ENCODE results near the gene CDK2.
A peak's percentile ranks its signal among the peaks of the same experiment; 100 is the strongest.

The CDK2 gene

DNA sequence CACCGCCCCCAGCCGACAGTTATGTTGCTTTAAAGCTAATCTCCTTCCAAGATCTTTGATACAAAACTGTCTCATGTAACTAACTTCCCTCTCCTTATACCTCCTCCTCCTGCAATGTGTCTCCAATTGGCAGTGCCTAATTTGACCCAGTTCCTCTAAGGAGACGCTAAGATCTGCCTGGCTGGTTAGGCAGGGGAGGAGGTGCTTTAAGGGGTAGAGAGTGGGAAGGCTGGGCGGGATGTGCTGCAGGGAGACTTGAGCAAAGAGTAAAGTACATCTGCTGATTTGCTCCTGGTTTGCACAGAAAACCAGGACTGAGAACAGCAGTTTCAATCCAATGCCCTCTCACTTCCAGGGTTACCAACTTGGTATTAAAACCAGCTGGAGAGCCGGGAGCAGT, 46.9 kb downstream of the CDK2 start:
- Histone ChIP-seq H3K9ac (ENCODE audit: low read length in 2 of 2) (no peak overlapping the region), H3K27ac (ENCODE audit: low read length) (no peak overlapping the region), H3K9me3 (ENCODE audit: control insufficient read depth in 2 of 2, low read length in 2 of 2) (no peaks in the 10 kb centered on the region), H3K4me1 (ENCODE audit: control insufficient read depth, insufficient read depth, low read length) (no peaks in the 10 kb centered on the region), H3K4me3 (ENCODE audit: low read length in 2 of 2) (no peak overlapping the region), H3K27me3 (ENCODE audit: control insufficient read depth in 1 of 2, insufficient read depth in 2 of 2, low read length in 2 of 2) (no peaks in the 10 kb centered on the region), H3K36me3 (ENCODE audit: control insufficient read depth in 2 of 2, insufficient read depth in 2 of 2, low read length in 2 of 2) (peaks cover 5 to 8% of the 10 kb centered on the region in 2 donors)

- Histone ChIP-seq H3K9ac (ENCODE audit: low read length in 2 of 2) (no peak overlapping the region), H3K4me1 (ENCODE audit: control insufficient read depth, insufficient read depth, low read length) (no peaks in the 10 kb centered on the region), H3K4me3 (ENCODE audit: low read length in 2 of 2) (no peak overlapping the region), H3K27me3 (ENCODE audit: control insufficient read depth in 1 of 2, insufficient read depth in 2 of 2, low read length in 2 of 2) (no peaks in the 10 kb centered on the region), H3K9me3 (ENCODE audit: control insufficient read depth in 2 of 2, low read length in 2 of 2) (no peaks in the 10 kb centered on the region), H3K36me3 (ENCODE audit: control insufficient read depth in 2 of 2, insufficient read depth in 2 of 2, low read length in 2 of 2) (peaks cover 5 to 8% of the 10 kb centered on the region in 2 donors), H3K27ac (ENCODE audit: low read length) (no peak overlapping the region)
Observed at GRCh38 chr12:56014205-56014604, 47.6 kb downstream of the CDK2 start.

- Histone ChIP-seq H3K4me3 (ENCODE audit: low read length in 2 of 2) (no peak overlapping the region), H3K27ac (ENCODE audit: low read length) (no peak overlapping the region), H3K9me3 (ENCODE audit: control insufficient read depth in 2 of 2, low read length in 2 of 2) (no peaks in the 10 kb centered on the region), H3K27me3 (ENCODE audit: control insufficient read depth in 1 of 2, insufficient read depth in 2 of 2, low read length in 2 of 2) (no peaks in the 10 kb centered on the region), H3K36me3 (ENCODE audit: control insufficient read depth in 2 of 2, insufficient read depth in 2 of 2, low read length in 2 of 2) (peaks cover 0 to 5% of the 10 kb centered on the region in 2 donors), H3K9ac (ENCODE audit: low read length in 2 of 2) (no peak overlapping the region), H3K4me1 (ENCODE audit: control insufficient read depth, insufficient read depth, low read length) (peaks cover 24% of the 10 kb centered on the region)
Observed at GRCh38 chr12:56017181-56017580, 50.6 kb downstream of the CDK2 start.

- peaks cover 26% of the 10 kb centered on the region for H3K4me1 ChIP-seq (ENCODE audit: control insufficient read depth, insufficient read depth, low read length)
- no peak overlapping the region for H3K4me3 ChIP-seq (ENCODE audit: low read length in 2 of 2)
- no peaks in the 10 kb centered on the region for H3K27me3 ChIP-seq (ENCODE audit: control insufficient read depth in 1 of 2, insufficient read depth in 2 of 2, low read length in 2 of 2)
- no peaks in the 10 kb centered on the region for H3K9me3 ChIP-seq (ENCODE audit: control insufficient read depth in 2 of 2, low read length in 2 of 2)
- H3K27ac ChIP-seq (ENCODE audit: low read length): no peak overlapping the region
- no peak overlapping the region for H3K9ac ChIP-seq (ENCODE audit: low read length in 2 of 2)
- peaks cover 0 to 5% of the 10 kb centered on the region in 2 donors for H3K36me3 ChIP-seq (ENCODE audit: control insufficient read depth in 2 of 2, insufficient read depth in 2 of 2, low read length in 2 of 2)
Observed at GRCh38 chr12:56018356-56018755, 51.7 kb downstream of the CDK2 start.

DNA sequence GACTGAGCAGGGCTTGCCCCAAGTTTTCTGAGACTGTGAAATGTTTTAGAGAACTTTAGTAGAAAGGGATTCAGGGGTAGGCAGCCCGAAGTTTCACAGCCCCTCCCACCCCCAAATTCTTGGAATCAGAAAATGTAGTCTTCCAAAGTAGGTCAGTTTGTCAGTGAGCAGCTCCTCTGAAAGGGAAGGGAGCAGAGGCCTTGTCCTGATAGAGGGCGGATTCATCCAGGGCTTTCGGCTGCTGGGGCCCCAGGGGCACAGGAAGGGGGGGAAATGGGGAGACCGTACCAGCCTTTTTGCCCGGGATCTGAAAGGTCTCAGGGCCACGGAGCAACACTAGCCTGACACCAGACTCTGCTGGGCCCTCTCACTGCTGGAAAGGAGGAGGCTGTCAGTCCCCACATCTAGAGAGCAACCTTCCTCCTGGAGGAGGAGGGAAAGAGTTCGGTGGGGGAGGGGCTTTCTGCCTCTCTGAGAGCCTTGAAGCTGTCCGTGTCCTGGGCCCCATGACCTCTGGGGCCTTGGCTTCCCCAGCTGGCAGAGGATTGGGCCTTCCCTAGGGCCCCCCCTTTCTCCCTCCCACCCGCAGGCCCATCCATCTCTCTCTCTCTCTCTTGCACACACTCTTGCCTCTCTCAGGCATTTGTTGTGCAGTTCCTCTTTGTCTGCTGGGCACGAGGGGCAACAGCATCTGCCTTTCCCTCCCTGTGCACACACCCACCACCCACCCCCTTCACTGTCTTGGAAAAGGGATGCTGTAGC, 54.0 kb downstream of the CDK2 start, which contains the start of gene IKZF4:
Gene IKZF4, plus strand, starts transcription at position 621 of the 762 bp plus-strand sequence. CDS start 451 bp downstream, outside the sequence.
- Histone ChIP-seq H3K9ac (ENCODE audit: low read length in 2 of 2) (peak within 1 kb of the TSS; percentile 71 to 72), H3K4me1 (ENCODE audit: control insufficient read depth, insufficient read depth, low read length) (peaks cover 26% of the 10 kb centered on the region), H3K9me3 (ENCODE audit: control insufficient read depth in 2 of 2, low read length in 2 of 2) (no peaks in the 10 kb centered on the region), H3K36me3 (ENCODE audit: control insufficient read depth in 2 of 2, insufficient read depth in 2 of 2, low read length in 2 of 2) (peaks cover 8 to 12% of the 10 kb centered on the region in 2 donors), H3K4me3 (ENCODE audit: low read length in 2 of 2) (peak within 1 kb of the TSS; percentile 73 to 82), H3K27ac (ENCODE audit: low read length) (peak within 1 kb of the TSS; percentile 85), H3K27me3 (ENCODE audit: control insufficient read depth in 1 of 2, insufficient read depth in 2 of 2, low read length in 2 of 2) (no peaks in the 10 kb centered on the region)

DNA sequence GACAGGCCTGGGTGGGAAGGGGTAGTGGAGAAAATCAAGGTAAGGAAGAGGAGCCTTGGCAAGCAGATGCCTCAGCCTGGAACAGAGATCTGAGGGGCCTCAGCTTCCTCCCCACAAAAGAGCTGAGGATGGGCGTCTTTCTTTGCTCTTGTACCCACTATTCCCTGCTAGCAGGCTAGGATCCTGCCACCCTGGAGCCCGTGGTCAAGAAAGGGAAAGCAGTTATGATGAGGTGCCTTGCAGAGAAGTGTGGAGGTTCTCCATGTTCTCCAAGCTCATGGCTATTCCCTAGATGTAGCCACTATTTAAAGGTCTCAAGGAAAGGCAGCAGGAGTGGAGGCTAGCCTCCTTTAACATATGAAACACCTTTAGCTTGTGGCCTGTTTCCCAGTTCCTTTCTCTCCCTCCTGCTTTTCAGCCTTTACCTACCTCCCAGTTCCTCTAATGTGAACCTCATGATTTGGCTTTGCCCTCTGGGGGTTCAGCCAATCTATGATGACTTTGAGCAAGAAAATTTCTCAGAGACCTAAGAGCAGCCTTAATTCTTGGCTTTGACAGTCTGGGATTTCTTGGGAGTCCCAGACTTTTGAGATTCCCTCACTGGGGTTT, 55.4 kb downstream of the CDK2 start:
- Histone ChIP-seq H3K36me3 (ENCODE audit: control insufficient read depth in 2 of 2, insufficient read depth in 2 of 2, low read length in 2 of 2) (peaks cover 14 to 17% of the 10 kb centered on the region in 2 donors), H3K27ac (ENCODE audit: low read length) (peak overlapping the region; percentile 85), H3K9me3 (ENCODE audit: control insufficient read depth in 2 of 2, low read length in 2 of 2) (no peaks in the 10 kb centered on the region), H3K27me3 (ENCODE audit: control insufficient read depth in 1 of 2, insufficient read depth in 2 of 2, low read length in 2 of 2) (no peaks in the 10 kb centered on the region), H3K9ac (ENCODE audit: low read length in 2 of 2) (peak overlapping the region; percentile 71 to 72), H3K4me1 (ENCODE audit: control insufficient read depth, insufficient read depth, low read length) (peaks cover 26% of the 10 kb centered on the region), H3K4me3 (ENCODE audit: low read length in 2 of 2) (peak overlapping the region; percentile 73 to 82)

All from stomach smooth muscle (tissue), 2 donors.